Ishikawa (cell line): ENCODE measurements around the gene RIPOR3.

Experiments
- RAD21 ChIP-seq: IDR thresholded peaks from 2 replicates; pipeline ENCODE4 v1.6.1; 2012; ENCODE audit warnings: low read depth
- YY1 ChIP-seq: IDR thresholded peaks from 2 replicates; pipeline ENCODE4 v1.6.1; 2012; ENCODE audit warnings: low read depth
- TF ChIP-seq, protein P1 (sequence below): IDR thresholded peaks from 2 replicates; pipeline ENCODE4 v1.6.1; 2012; ENCODE audit warnings: low read depth, mild to moderate bottlenecking

DNA sequence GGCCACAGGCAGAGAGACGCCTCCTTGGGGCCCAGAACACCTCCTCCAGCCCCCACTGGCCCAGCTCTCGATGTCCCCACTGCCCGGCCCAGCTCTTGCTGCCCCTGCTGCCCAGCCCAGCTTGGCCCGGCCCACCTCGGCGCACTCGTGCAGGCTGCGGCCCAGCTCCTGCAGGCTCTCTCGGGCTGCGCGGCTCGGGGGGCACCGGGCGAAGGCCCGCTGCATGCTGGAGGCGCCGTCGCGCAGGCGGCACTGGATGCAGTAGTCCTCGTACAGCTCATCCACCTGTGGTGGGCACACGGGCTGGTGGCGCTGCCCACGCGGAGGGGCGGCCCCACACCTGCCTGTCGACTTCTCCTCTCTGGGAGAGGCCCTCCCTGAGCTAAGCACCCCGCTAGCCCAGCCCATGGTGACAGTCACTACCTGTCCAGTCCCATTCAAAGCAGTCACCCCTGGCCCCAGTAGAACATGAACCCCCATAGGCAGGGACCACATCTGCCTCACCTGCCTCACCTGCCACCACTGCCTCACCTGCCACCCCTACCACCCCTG, 81.8 kb downstream of the RIPOR3 start:
- TF ChIP-seq, protein P1, sequence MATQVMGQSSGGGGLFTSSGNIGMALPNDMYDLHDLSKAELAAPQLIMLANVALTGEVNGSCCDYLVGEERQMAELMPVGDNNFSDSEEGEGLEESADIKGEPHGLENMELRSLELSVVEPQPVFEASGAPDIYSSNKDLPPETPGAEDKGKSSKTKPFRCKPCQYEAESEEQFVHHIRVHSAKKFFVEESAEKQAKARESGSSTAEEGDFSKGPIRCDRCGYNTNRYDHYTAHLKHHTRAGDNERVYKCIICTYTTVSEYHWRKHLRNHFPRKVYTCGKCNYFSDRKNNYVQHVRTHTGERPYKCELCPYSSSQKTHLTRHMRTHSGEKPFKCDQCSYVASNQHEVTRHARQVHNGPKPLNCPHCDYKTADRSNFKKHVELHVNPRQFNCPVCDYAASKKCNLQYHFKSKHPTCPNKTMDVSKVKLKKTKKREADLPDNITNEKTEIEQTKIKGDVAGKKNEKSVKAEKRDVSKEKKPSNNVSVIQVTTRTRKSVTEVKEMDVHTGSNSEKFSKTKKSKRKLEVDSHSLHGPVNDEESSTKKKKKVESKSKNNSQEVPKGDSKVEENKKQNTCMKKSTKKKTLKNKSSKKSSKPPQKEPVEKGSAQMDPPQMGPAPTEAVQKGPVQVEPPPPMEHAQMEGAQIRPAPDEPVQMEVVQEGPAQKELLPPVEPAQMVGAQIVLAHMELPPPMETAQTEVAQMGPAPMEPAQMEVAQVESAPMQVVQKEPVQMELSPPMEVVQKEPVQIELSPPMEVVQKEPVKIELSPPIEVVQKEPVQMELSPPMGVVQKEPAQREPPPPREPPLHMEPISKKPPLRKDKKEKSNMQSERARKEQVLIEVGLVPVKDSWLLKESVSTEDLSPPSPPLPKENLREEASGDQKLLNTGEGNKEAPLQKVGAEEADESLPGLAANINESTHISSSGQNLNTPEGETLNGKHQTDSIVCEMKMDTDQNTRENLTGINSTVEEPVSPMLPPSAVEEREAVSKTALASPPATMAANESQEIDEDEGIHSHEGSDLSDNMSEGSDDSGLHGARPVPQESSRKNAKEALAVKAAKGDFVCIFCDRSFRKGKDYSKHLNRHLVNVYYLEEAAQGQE, result no peak
- no peak for TF ChIP-seq YY1
- no peak for TF ChIP-seq RAD21
